GM21423 (cell line): ENCODE data around the gene MDH1B.
"Not testable (repeated sequence)": the region's sequence is repeated elsewhere in the genome, so short reads cannot be mapped to it uniquely, and the experiment has no call there.

Source experiments
- ATAC-seq: cut with Tn5 transposase; IDR thresholded peaks from one replicate; pipeline ENCODE4 v1.9.1; 2021; ENCODE audit warnings: mild to moderate bottlenecking, moderate library complexity; ENCODE audit not compliant: unreplicated experiment

Gene MDH1B

GRCh38 chr2:206765242-206766056 is at the start of gene MDH1B, which contains the start of gene FASTKD2:
TSS of gene MDH1B (minus strand) at chr2:206765328. CDS start at chr2:206765271, 57 bp downstream.
TSS of gene FASTKD2 (plus strand) at chr2:206765606. CDS start at chr2:206766694, 1,088 bp downstream.
- ATAC-seq = peak; percentile 93

GRCh38 chr2:206814498-206814897 is 49.4 kb upstream of the MDH1B start:
- no peak for ATAC-seq

- ATAC-seq = not testable (repeated sequence)
Measured at GRCh38 chr2:206812471-206812870, 47.3 kb upstream of the MDH1B start.

GRCh38 chr2:206807624-206808023 is 42.5 kb upstream of the MDH1B start:
- not testable (repeated sequence) for ATAC-seq

DNA sequence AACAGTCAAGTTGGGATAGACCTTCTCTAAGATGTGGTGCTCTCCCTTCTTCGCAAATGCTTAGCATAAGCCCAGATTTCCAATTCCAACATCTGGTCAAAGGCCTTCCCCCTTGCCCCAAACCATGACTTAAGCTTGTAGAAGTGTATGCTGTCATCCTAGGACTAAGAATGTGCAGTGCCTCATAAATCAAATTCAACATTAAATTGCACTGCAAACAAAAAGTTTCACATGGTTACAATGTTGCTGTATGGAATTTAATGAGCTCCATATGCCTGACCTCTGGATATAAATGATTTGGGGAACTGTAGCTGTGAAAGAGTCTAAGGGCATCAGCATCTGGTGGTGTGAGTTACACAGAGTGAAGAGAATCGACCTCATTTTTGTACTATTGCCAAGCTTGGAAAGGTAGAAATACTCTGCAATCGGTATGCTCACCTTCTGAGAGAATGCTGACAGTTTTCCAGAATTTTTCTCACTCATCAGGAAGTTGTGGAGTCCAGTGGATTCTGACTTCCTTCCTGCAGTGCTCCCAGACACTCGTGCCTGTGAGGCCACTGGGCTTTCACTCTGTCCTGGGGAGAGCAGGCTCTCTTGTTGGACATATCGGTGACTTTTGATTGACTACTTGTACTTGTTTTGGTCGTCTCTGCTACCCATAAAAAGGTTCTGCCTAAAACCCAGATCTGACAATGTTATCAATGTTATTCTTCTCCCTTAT is 40.9 kb upstream of the MDH1B start:
- ATAC-seq = no peak

DNA sequence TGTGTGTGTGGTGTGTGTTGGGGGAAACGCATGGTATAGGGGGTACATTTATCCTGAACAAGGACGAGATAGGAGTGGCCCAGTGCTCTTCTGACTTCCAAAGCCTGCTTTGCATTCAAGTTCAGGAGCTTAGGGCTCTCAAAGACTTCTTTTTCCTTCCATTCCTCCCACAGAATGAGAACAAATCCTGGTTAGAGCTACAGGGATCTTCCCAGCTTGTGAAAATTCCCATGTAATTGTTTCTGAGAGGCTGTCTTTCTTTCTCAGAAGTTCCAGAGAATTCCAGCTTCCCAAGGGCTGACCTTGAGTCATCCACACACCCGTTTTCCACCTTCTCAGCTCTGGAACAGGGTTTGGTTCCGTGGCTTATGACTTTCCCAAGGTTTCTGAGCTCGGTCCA is 39.2 kb upstream of the MDH1B start:
- no peak for ATAC-seq

DNA sequence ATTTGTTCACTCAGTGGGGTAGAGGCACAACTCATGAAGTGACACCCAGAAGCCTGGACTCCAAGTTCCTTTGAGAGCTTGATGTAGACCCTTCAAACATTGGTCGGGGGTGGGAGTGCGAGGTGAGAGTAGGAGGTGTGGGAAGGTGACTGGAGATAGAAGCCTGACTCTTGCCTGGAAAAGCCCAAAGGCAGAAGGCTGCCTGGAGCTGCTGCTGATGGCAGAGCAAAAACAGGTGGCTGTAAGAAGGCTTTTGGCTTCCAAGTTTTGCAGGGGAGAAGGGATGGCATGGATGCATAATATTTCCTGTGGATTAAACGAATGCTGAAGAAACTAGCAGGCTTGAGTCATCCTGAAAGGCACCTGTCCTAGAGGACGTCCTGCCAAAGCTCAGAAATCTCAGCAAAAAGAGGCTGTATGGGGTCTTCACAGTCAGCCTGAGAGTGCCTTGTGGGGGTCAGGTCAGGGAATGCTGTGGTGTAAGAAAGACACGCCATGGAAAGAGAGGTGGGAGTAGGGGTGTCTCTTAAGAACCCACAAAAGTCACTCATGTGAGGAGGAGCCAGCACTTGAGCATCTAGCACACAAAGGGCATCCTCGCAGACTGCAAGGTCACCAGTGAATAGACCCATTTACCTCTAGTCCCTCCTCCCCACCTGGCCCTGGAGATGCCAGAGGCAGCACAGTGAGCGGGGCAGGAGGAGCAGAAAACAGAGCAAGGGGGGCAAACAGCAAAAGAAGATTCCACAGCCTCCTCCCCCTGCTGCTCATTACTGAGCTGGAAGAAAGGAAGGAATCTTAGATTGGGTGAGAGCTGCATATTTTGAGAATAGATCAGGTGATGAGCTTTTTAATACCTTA is 37.8 kb upstream of the MDH1B start:
- no peak for ATAC-seq

DNA sequence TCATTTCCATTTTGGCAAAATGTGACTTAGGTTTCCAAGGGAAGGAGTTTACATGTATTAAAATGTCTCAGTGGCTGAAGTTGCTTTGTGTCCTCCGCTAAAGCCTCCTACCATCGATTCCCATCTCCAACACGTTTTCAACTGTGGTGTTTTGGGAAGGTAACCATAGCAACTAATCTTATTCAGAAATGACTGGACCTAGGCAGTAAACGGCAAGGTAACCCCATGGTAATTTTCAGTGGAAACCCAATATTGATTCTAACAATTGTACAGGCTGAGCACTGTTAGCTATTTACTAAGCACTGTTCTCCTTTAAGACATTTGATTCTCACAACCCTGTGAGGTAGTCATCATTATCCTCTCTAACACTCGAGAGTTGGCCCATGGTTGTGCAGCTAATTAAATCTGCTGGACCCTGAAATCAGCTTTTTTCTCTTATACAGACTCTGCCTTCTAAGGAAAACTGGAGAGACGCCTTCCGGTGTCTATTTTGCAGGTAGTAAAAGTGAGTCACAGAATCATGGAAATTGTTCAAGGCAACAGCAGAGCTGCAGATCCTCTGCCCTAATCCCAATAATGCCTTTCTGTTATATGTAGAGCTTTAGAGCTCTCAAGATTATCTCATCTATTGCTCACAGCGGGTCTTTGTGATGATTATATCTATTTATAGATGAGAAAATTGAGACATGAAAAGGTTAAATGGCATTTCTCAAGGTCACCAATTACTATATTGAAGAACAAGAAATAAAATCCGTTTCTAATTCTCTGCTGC is 36.5 kb upstream of the MDH1B start:
- ATAC-seq = no peak

DNA sequence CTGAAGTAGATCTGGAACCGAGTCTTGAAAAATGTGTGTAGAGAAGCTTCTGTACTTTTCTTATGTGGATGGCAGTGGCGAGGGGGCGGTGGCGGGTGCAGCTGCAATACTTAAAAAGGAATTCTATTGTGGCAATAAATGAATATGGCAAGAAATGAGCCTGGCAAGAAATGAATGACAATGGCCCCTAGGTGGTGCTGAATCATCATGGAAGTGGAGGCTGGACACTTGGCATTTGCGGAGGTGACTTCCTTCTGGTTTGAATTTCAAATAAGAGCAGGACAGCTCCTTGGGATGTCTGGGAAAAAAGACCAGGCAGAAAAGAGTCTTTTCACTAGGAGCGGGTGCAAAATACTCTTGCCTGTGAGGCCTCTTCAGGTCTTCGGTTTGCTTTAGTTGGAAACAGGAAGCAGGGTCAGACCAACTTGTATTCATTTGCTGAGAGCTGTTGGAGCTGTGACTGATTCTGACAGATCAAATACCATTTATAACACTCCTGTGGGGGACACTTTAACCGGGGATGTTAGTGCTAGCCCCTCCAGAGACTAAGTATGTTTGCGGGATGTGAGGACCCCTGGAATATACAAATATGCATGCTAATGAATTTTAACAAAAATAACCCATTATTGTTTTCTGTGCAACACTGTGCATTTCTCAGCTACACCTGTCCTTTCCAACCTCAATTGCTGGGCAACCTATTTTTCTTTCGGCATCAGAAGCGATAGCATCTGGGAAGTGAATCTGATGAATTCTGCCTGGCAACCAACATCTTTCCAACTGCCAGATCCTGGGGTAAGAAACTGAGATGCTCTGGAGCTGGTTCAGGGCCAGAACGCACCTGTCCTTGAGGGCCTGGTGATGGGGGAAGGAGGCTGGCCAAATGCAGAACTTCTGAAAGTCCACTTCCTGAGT is 35.6 kb upstream of the MDH1B start:
- peak; percentile 38 for ATAC-seq

- no peak for ATAC-seq
Measured at GRCh38 chr2:206799083-206799482, 34.0 kb upstream of the MDH1B start.

DNA sequence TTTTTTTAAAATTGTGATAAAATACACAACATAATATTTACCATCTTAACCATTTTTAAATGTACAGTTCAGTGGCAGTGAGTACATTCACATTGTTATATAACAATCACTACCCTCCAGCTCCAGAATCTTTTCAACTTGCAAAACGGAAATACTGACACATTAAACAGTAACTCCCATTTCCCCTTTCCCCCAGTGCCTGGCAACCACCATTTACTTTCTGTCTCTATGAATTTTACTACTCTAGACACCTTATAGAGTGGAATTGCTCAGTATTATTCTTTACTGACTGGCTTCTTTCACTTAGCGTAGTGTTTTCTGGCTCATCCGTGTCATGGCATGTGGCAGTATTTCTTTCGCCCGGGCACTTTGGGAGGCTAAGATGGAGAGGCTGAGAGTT is 32.9 kb upstream of the MDH1B start:
- ATAC-seq = peak; percentile 76

DNA sequence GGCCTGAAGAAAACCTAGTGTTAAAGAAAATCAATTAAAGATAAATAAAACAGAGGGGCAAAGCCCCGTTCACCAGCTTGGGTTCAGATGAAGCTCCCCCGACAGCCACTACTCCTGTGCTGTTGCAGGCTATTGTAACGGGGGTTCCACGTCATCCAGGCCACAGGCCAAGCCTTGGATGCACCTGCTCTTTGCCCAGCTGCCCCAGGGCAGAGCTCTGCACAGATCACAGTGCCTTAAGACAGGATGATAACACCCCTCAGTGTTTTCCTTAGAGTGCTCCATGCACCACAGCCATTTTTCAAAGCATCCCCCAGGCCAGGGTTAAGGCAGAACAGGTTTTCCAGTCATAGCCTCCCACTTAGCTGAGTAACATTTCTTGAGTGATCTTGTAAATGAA is 32.2 kb upstream of the MDH1B start:
- no peak for ATAC-seq

GRCh38 chr2:206792645-206793044 is 27.5 kb upstream of the MDH1B start:
- ATAC-seq = no peak

- ATAC-seq = no peak
Measured at GRCh38 chr2:206790311-206790935, 25.3 kb upstream of the MDH1B start.

DNA sequence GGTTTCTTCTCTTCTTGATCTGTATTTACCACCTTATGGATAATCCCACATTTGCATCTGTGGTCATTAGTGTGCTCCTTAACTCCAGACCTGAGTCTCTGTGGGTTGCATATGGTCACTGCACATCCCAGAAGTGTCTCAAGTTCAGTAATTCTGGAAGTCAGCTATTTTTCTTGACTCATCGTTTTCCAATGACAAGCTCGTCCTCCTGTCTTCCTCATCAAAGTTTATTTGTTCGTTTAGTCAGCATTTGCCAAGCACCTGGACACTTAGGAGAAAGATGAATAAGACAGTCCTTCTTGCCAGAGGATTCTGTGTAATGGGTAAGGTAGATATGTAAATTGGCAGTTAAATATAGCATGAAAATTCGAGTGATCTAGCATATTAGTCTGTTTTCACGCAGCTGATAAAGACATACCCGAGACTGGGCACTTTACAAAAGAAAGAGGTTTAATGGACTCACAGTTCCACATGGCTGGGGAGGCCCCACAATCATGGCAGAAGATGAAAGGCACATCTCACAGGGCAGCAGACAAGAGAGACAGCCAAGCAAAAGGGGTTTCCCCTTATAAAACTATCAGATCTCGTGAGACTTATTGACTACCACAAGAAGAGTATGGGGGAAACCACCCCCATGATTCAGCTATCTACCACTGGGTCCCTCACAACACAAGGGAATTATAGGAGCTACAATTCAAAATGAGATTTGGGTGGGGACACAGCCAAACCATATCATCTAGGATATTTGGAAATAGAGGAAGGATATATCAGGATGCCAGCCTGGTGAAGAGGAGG is 19.6 kb upstream of the MDH1B start:
- ATAC-seq = no peak

DNA sequence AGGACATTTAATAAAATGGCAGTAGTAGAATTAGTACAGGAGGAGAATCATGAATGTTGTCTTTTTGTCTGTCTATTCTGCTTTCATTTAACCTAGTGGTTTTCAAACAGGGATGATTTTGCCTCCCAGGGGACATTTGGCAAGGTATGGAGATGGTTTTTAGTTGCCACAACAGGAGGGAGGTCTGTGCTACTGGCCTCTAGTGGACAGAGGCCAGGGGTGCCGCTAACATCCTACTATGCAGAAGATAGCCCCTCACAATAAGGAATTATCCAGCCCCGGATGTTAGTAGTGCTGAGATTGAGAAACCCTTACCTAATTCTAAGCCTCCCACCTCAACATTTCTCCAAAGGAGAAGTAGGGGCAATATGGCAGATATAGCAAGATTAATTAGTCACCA is 18.6 kb upstream of the MDH1B start:
- ATAC-seq = no peak

- ATAC-seq = no peak
Measured at GRCh38 chr2:206780671-206781070, 15.5 kb upstream of the MDH1B start.

- ATAC-seq = no peak
Measured at GRCh38 chr2:206776432-206776831, 11.3 kb upstream of the MDH1B start.
